Measurements from ENCODE around the gene HK1. TPM values are rescaled to one million over a fixed set of nuclear protein-coding genes. Genes with fewer than 3 reads are reported as not detected.

HK1 gene
- total and polyA plus RNA-seq, 2 of the 13 experiments (the other 11 are each of a cell fraction or from before 2014, with no cell fraction given), result 0.29 to 1.5 TPM

DNA sequence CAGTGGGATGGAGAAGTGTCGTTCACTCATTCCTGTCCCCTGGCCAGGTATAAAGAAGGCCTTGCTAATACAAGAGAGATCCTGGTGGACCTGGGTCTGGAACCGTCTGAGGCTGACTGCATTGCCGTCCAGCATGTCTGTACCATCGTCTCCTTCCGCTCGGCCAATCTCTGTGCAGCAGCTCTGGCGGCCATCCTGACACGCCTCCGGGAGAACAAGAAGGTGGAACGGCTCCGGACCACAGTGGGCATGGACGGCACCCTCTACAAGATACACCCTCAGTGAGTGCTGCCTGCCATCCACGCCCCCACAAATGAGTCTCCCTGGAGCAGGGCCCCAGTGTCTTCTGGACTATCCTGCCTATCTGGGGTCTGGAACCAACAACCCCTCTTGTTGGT lies 31.0 kb upstream of the HK1 start:
- WGBS (ENCODE audit: low lambda C conversion rate), result 98% methylated on average over 4 of the region's 13 CpGs
- intact Hi-C loops (cut with micrococcal nuclease; ENCODE audit: unreplicated experiment), result no loop called here
- no peak for ATAC-seq
- no peaks in the 10 kb centered on the region for H3K27me3 ChIP-seq (ENCODE audit: control insufficient read depth in 1 of 2, insufficient read depth in 2 of 2, low read length in 2 of 2)
- no peak for FAIRE-seq
- in situ Hi-C loops (cut with HindIII; ENCODE audit: extremely low pct_ligation_motif_present, low pct_unique_long_range_greater_than_20kb), result no loop called here
- no TSS peak for BruUV-seq (replicated peaks)
- ChIA-PET CTCF (ENCODE audit: low intra/inter-chr PET ratio, low total read pairs) (no interaction called here), POLR2A (no interaction called here)
- H3K9me3 ChIP-seq (ENCODE audit: low read length), result no peaks in the 10 kb centered on the region
- no peak for DNase-seq (ENCODE audit: low spot score)
- H3K27ac ChIP-seq (ENCODE audit: extremely low read length, insufficient read depth, low read length), result no peak overlapping the region
- H2AFZ ChIP-seq (ENCODE audit: low read length), result no peak overlapping the region
- no peak overlapping the region for H3K9ac ChIP-seq (ENCODE audit: insufficient read depth, low read depth, low read length)
- no peak overlapping the region for H3K4me3 ChIP-seq (replicated peaks in 1 of 3; ENCODE audit: insufficient read depth in 1 of 3, low read depth in 2 of 3, low read length in 3 of 3)
- no peaks in the 10 kb centered on the region for H4K20me1 ChIP-seq (ENCODE audit: insufficient read depth, low read length)
- H3K36me3 ChIP-seq (replicated peaks in 1 of 2; ENCODE audit: control insufficient read depth in 1 of 2, insufficient read depth in 2 of 2, low read length in 2 of 2), result peaks cover 4 to 16% of the 10 kb centered on the region in 2 experiments; a peak in 3 of 5 replicates
- H3K79me2 ChIP-seq (ENCODE audit: insufficient read depth, low read length), result no peaks in the 10 kb centered on the region
- no peaks in the 10 kb centered on the region for H3K4me1 ChIP-seq (ENCODE audit: insufficient read depth, low read length)
- H3K4me2 ChIP-seq (ENCODE audit: low read depth, low read length), result no peak overlapping the region
- TF ChIP-seq ZNF615 (CRISPR knock-in tag; IDR thresholded peaks at IDR 0.05; ENCODE audit: borderline replicate concordance), result no peak
- no peak for TF ChIP-seq ZBTB42 (CRISPR knock-in tag; IDR thresholded peaks at IDR 0.05)
- no peak for TF ChIP-seq POLR2A (IDR thresholded peaks at IDR 0.05; ENCODE audit: insufficient read depth in 1 of 2, low read depth in 2 of 2, low read length in 2 of 2)
- TF ChIP-seq ZNF501 (CRISPR knock-in tag; IDR thresholded peaks at IDR 0.05), result no peak
- TF ChIP-seq ZNF790 (CRISPR knock-in tag; IDR thresholded peaks at IDR 0.05; ENCODE audit: borderline replicate concordance), result no peak
- TF ChIP-seq ZBTB46 (CRISPR knock-in tag; IDR thresholded peaks at IDR 0.05; ENCODE audit: borderline replicate concordance), result no peak
- TF ChIP-seq IRF9 (CRISPR knock-in tag; IDR thresholded peaks at IDR 0.05; ENCODE audit: borderline replicate concordance), result no peak
- TF ChIP-seq BRCA1 (CRISPR knock-in tag; IDR thresholded peaks at IDR 0.05), result no peak
- TF ChIP-seq NR2F2 (IDR thresholded peaks at IDR 0.05; ENCODE audit: borderline replicate concordance, low read depth), result no peak
- TF ChIP-seq ATF2 (CRISPR knock-in tag; IDR thresholded peaks at IDR 0.05), result no peak
- TF ChIP-seq, protein P1, sequence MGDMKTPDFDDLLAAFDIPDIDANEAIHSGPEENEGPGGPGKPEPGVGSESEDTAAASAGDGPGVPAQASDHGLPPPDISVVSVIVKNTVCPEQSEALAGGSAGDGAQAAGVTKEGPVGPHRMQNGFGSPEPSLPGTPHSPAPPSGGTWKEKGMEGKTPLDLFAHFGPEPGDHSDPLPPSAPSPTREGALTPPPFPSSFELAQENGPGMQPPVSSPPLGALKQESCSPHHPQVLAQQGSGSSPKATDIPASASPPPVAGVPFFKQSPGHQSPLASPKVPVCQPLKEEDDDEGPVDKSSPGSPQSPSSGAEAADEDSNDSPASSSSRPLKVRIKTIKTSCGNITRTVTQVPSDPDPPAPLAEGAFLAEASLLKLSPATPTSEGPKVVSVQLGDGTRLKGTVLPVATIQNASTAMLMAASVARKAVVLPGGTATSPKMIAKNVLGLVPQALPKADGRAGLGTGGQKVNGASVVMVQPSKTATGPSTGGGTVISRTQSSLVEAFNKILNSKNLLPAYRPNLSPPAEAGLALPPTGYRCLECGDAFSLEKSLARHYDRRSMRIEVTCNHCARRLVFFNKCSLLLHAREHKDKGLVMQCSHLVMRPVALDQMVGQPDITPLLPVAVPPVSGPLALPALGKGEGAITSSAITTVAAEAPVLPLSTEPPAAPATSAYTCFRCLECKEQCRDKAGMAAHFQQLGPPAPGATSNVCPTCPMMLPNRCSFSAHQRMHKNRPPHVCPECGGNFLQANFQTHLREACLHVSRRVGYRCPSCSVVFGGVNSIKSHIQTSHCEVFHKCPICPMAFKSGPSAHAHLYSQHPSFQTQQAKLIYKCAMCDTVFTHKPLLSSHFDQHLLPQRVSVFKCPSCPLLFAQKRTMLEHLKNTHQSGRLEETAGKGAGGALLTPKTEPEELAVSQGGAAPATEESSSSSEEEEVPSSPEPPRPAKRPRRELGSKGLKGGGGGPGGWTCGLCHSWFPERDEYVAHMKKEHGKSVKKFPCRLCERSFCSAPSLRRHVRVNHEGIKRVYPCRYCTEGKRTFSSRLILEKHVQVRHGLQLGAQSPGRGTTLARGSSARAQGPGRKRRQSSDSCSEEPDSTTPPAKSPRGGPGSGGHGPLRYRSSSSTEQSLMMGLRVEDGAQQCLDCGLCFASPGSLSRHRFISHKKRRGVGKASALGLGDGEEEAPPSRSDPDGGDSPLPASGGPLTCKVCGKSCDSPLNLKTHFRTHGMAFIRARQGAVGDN (CRISPR knock-in tag; IDR thresholded peaks at IDR 0.05), result no peak
- TF ChIP-seq, protein P2, sequence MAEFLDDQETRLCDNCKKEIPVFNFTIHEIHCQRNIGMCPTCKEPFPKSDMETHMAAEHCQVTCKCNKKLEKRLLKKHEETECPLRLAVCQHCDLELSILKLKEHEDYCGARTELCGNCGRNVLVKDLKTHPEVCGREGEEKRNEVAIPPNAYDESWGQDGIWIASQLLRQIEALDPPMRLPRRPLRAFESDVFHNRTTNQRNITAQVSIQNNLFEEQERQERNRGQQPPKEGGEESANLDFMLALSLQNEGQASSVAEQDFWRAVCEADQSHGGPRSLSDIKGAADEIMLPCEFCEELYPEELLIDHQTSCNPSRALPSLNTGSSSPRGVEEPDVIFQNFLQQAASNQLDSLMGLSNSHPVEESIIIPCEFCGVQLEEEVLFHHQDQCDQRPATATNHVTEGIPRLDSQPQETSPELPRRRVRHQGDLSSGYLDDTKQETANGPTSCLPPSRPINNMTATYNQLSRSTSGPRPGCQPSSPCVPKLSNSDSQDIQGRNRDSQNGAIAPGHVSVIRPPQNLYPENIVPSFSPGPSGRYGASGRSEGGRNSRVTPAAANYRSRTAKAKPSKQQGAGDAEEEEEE (CRISPR knock-in tag; IDR thresholded peaks at IDR 0.05; ENCODE audit: borderline replicate concordance), result no peak
- TF ChIP-seq SMARCC2 (IDR thresholded peaks at IDR 0.05), result no peak
- no peak for TF ChIP-seq ZNF30 (CRISPR knock-in tag; IDR thresholded peaks at IDR 0.05)

Measured in HepG2 (cell line).